A673 (cell line): ENCODE measurements around the gene SLC12A6. TPM values are rescaled to one million over a fixed set of nuclear protein-coding genes. Genes with fewer than 3 reads are reported as not detected.

Source experiments
- BruUV-seq: library from RNA; stranded (reverse); fragments of 400-500 nt; replicated peaks from 2 replicates; lab custom pipeline; 2021; lab: Mats Ljungman, UMichigan
- CTCF ChIA-PET: fragments of 300-600 bp; sonication (Branson Sonifier 250); formaldehyde crosslinking; loops from one replicate; lab custom pipeline; 2022; ENCODE audit warnings: antibody characterized with exemption; lab: Charles Lee
- POLR2A ChIA-PET: fragments of 300-600 bp; sonication (Branson Sonifier 250); formaldehyde crosslinking; loops from one replicate; lab custom pipeline; 2022; ENCODE audit warnings: antibody characterized with exemption; ENCODE audit not compliant: low non-redundant PET; lab: Charles Lee
- DNase-seq: peaks from one replicate; pipeline ENCODE4 v3.0.0-alpha.2; 2015; ENCODE audit warnings: low spot score
- H3K27ac ChIP-seq: fragments of 200-600 bp; sonication (generic); 2 replicates; pipeline ENCODE4 v1.5.1; 2016; ENCODE audit warnings: mixed run types, low read depth, mild to moderate bottlenecking, mixed read lengths, antibody characterized with exemption, low read length; ENCODE audit not compliant: poor library complexity, severe bottlenecking
- H3K27me3 ChIP-seq: fragments of 200-600 bp; sonication (generic); replicated peaks from 2 replicates; pipeline ENCODE4 v1.6.1; 2017; ENCODE audit warnings: mixed run types, low read depth, mild to moderate bottlenecking, mixed read lengths, antibody characterized with exemption, low read length; ENCODE audit not compliant: insufficient read depth, poor library complexity
- H3K36me3 ChIP-seq: fragments of 200-600 bp; sonication (generic); 2 replicates; pipeline ENCODE4 v1.6.1; 2016; ENCODE audit warnings: mixed run types, mild to moderate bottlenecking, mixed read lengths, antibody characterized with exemption, low read length; ENCODE audit not compliant: insufficient read depth, poor library complexity, severe bottlenecking
- H3K4me1 ChIP-seq: fragments of 200-600 bp; sonication (generic); 2 replicates; pipeline ENCODE4 v1.6.1; 2017; ENCODE audit warnings: mixed run types, mild to moderate bottlenecking, mixed read lengths, antibody characterized with exemption, low read length; ENCODE audit not compliant: insufficient read depth, poor library complexity, severe bottlenecking
- H3K4me3 ChIP-seq: fragments of 200-600 bp; sonication (generic); 2 replicates; pipeline ENCODE4 v1.5.1; 2016; ENCODE audit warnings: low read depth, mixed run types, mild to moderate bottlenecking, mixed read lengths, low read length; ENCODE audit not compliant: poor library complexity, severe bottlenecking
- H3K9me3 ChIP-seq: fragments of 200-600 bp; sonication (generic); 2 replicates; pipeline ENCODE4 v1.6.1; 2016; ENCODE audit warnings: mixed run types, low read depth, mild to moderate bottlenecking, mixed read lengths, antibody characterized with exemption, low read length; ENCODE audit not compliant: poor library complexity, severe bottlenecking
- EZH2 ChIP-seq: fragments of 200-600 bp; sonication (generic); IDR thresholded peaks from 2 replicates; pipeline ENCODE4 v1.6.1; 2017; ENCODE audit warnings: borderline replicate concordance, low read depth, mild to moderate bottlenecking, mixed read lengths, antibody characterized with exemption, low read length; ENCODE audit not compliant: poor library complexity, severe bottlenecking
- intact Hi-C: fragments of 100-400 bp; cut with micrococcal nuclease; formaldehyde crosslinking; loops from one replicate; pipeline ENCODE4 v1.10.0; 2022; ENCODE audit not compliant: unreplicated experiment
- total RNA-seq: library from RNA; stranded (reverse); gene quantifications from 2 replicates; pipeline ENCODE4 v1.2.3, GENCODE V29; 2021
- TF ChIP-seq, protein P1 (sequence below): fragments of 300-800, 200-600 bp; sonication (generic); conservative IDR thresholded peaks from 2 replicates; pipeline ENCODE4 v1.5.1; 2017; ENCODE audit warnings: low read depth, mild to moderate bottlenecking, antibody characterized with exemption, low read length, moderate library complexity, mixed read lengths

The SLC12A6 gene
- total RNA-seq, 1 experiment from 2014 or later: 17.2 TPM

DNA sequence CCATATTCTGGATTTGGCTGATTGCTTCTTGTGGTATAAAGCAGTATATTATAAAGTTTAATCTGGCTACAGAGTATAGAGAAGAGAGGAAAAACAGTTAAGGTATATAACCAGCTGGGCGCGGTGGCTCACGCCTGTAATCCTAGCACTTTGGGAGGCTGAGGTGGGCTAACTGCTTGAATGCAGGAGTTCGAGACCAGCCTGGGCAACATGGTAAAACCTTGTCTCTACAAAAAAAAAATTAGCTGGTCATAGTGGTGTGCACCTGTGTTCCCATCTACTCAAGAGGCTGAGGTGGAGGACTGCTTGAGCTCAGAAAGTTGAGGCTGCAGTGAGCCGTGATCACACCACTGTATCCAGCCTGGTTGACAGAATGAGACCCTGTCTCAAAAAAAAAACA lies 7.3 kb downstream of the SLC12A6 start:
- Histone ChIP-seq H3K27ac (no peak overlapping the region), H3K4me3 (no peak overlapping the region), H3K27me3 (no peaks in the 10 kb centered on the region), H3K9me3 (no peaks in the 10 kb centered on the region), H3K36me3 (no peaks in the 10 kb centered on the region), H3K4me1 (no peaks in the 10 kb centered on the region)
- ChIA-PET CTCF (no interaction called here), POLR2A (no interaction called here)
- BruUV-seq: no TSS peak
- intact Hi-C loops: no loop called here
- TF ChIP-seq, protein P1, sequence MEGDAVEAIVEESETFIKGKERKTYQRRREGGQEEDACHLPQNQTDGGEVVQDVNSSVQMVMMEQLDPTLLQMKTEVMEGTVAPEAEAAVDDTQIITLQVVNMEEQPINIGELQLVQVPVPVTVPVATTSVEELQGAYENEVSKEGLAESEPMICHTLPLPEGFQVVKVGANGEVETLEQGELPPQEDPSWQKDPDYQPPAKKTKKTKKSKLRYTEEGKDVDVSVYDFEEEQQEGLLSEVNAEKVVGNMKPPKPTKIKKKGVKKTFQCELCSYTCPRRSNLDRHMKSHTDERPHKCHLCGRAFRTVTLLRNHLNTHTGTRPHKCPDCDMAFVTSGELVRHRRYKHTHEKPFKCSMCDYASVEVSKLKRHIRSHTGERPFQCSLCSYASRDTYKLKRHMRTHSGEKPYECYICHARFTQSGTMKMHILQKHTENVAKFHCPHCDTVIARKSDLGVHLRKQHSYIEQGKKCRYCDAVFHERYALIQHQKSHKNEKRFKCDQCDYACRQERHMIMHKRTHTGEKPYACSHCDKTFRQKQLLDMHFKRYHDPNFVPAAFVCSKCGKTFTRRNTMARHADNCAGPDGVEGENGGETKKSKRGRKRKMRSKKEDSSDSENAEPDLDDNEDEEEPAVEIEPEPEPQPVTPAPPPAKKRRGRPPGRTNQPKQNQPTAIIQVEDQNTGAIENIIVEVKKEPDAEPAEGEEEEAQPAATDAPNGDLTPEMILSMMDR: no peak
- no peak for TF ChIP-seq EZH2
- DNase-seq: no peak

- Histone ChIP-seq H3K27ac (no peak overlapping the region), H3K4me1 (no peaks in the 10 kb centered on the region), H3K36me3 (no peaks in the 10 kb centered on the region), H3K9me3 (no peaks in the 10 kb centered on the region), H3K4me3 (no peak overlapping the region), H3K27me3 (no peaks in the 10 kb centered on the region)
- no peak for DNase-seq
- CTCF ChIA-PET: no interaction called here
- intact Hi-C loops: no loop called here
- POLR2A ChIA-PET: interaction anchor here (0.6 kb wide), 1 partner anchor 138 kb away, joined by 4 read pairs; no protein-coding TSS in a partner anchor
- TF ChIP-seq, protein P1: no peak
- no peak for TF ChIP-seq EZH2
- no TSS peak for BruUV-seq
Measured at GRCh38 chr15:34329006-34329405, 8.6 kb downstream of the SLC12A6 start.

DNA sequence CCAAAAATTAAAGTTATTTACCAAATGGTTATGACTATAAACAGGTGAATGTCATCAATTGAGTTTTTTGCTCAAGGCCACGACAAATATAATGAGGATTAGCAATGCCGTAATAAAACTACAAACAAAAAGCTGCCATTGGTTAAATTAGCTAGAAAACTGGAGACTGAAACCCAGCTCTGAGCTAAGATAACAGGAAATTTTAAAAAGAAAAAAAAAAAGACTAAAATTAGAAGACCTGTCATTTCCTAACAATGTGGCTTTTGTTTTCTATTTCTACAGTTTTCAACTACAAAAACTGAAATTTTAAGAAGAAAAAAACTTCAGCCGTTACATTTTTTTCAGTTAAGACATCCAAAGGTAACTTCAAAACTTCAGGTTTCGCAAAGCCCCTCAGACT lies 9.7 kb downstream of the SLC12A6 start:
- no peak for TF ChIP-seq EZH2
- TF ChIP-seq, protein P1: no peak
- intact Hi-C loops: no loop called here
- ChIA-PET POLR2A (no interaction called here), CTCF (no interaction called here)
- no peaks in the 10 kb centered on the region for H3K9me3 ChIP-seq
- no peak overlapping the region for H3K4me3 ChIP-seq
- no peak for DNase-seq
- no peak overlapping the region for H3K27ac ChIP-seq
- BruUV-seq: no TSS peak
- H3K36me3 ChIP-seq: no peaks in the 10 kb centered on the region
- no peaks in the 10 kb centered on the region for H3K27me3 ChIP-seq
- no peaks in the 10 kb centered on the region for H3K4me1 ChIP-seq
